Gastrocnemius medialis (tissue), 4 donors: Measurements from ENCODE around the gene GPR146. TPM values are rescaled to one million over a fixed set of nuclear protein-coding genes. Genes with fewer than 3 reads are reported as not detected.

Source experiments
- ATAC-seq, 2 donors: fragments of 150-250 bp; one replicate each; pipeline ENCODE4 v1.9.1; 2016
- DNase-seq, 2 donors: peaks; one replicate each; pipeline ENCODE4 v3.0.0-alpha.2; 2019
- H3K27ac ChIP-seq, 4 donors: fragments of 200-600 bp; sonication (generic); 1 replicate in 1 of 4; 2 replicates in 3 of 4; pipeline ENCODE4 v1.5.1; 2016 to 2018; ENCODE audit warnings: mild to moderate bottlenecking in 2 of 4, moderate library complexity in 1 of 4
- H3K27me3 ChIP-seq, 3 donors: fragments of 200-600 bp; sonication (generic) in 2 of 3; 1 replicate in 1 of 3; 2 replicates in 2 of 3; pipeline versions ENCODE4 v1.5.1 to v1.6.0; 2016 to 2019; ENCODE audit warnings: mild to moderate bottlenecking in 1 of 3, moderate library complexity in 1 of 3
- H3K36me3 ChIP-seq, 2 donors: fragments of 200-600 bp; sonication (generic) in 1 of 2; one replicate each; pipeline ENCODE4 v1.5.1; 2017 to 2018
- H3K4me1 ChIP-seq, 2 donors: fragments of 200-600 bp; sonication (generic) in 1 of 2; one replicate each; pipeline ENCODE4 v1.5.1; 2016 to 2017; ENCODE audit warnings: mild to moderate bottlenecking in 2 of 2
- H3K4me3 ChIP-seq, 4 donors: fragments of 200-600 bp; sonication (generic) in 3 of 4; 1 replicate in 1 of 4; 2 replicates in 3 of 4; pipeline ENCODE4 v1.5.1; 2016 to 2019; ENCODE audit warnings: mild to moderate bottlenecking in 2 of 4
- H3K9me3 ChIP-seq, 3 donors: fragments of 200-600 bp; sonication (generic) in 2 of 3; 1 replicate in 1 of 3; 2 replicates in 2 of 3; pipeline ENCODE4 v1.5.1; 2016 to 2019
- CTCF ChIP-seq, 5 experiments: fragments of 450-650 bp in 3 of 5; fragments of 200-600 bp in 2 of 5; sonication (generic) in 2 of 5; IDR thresholded peaks in 4 of 5; conservative IDR thresholded peaks in 1 of 5; 1 replicate in 4 of 5; 2 replicates in 1 of 5; pipeline ENCODE4 v1.5.1; 2016 to 2019; ENCODE audit warnings: antibody characterized with exemption in 5 of 5, mild to moderate bottlenecking in 3 of 5, moderate library complexity in 3 of 5
- POLR2A ChIP-seq, 2 donors: fragments of 450-650 bp; IDR thresholded peaks; one replicate each; pipeline ENCODE4 v1.6.1; 2017; ENCODE audit warnings: antibody characterized with exemption in 2 of 2, mild to moderate bottlenecking in 2 of 2, moderate library complexity in 2 of 2
- in situ Hi-C, 4 donors: fragments of 200-750 bp; cut with MboI; loops; one replicate each; pipeline versions ENCODE4 v1.15.0 to v1.8.0; 2017; ENCODE audit warnings: low sequenced_read_pairs in 4 of 4
- intact Hi-C: fragments of 100-400 bp; cut with DNase I; formaldehyde crosslinking; loops from one replicate; pipeline ENCODE4 v1.15.1; 2023; ENCODE audit warnings: low total_unique reads
- total RNA-seq, 4 donors: library from RNA; depleted of rRNA; stranded (reverse); fragments of >200 nt; gene quantifications; one replicate each; pipeline versions ENCODE4 v1.1.0 to v1.2.3, GENCODE V29; 2016

GPR146 gene
- total RNA-seq, 4 donors from 2014 or later, result 23.3 to 43.8 (median 29.5) TPM

- DNase-seq (no peak), ATAC-seq (no peak)
- Histone ChIP-seq H3K9me3 (no peaks in the 10 kb centered on the region), H3K27me3 (no peaks in the 10 kb centered on the region), H3K36me3 (no peaks in the 10 kb centered on the region), H3K27ac (no peak overlapping the region), H3K4me1 (peaks cover 27 to 35% of the 10 kb centered on the region in 2 donors), H3K4me3 (peak overlapping the region in 1 of 4 donors; percentile 0)
- in situ Hi-C loops, result loop anchor here in 1 of 4 donors (10.0 kb wide), 1 partner anchor 46 kb away; no protein-coding TSS in a partner anchor
- TF ChIP-seq CTCF (IDR thresholded peaks at IDR 0.05 in 4 of 5, conservative IDR thresholded peaks at IDR 0.05 in 1 of 5), result no peak
- no peak for TF ChIP-seq POLR2A (IDR thresholded peaks at IDR 0.05)
- intact Hi-C loops, result loop anchor here (5.0 to 10.0 kb wide), 4 partner anchors 122 to 532 kb away; partner anchors contain the start of genes GET4, MAFK, PSMG3 and ZFAND2A
Observed at GRCh38 chr7:1040790-1041189, 3.6 kb upstream of the GPR146 start.

DNA sequence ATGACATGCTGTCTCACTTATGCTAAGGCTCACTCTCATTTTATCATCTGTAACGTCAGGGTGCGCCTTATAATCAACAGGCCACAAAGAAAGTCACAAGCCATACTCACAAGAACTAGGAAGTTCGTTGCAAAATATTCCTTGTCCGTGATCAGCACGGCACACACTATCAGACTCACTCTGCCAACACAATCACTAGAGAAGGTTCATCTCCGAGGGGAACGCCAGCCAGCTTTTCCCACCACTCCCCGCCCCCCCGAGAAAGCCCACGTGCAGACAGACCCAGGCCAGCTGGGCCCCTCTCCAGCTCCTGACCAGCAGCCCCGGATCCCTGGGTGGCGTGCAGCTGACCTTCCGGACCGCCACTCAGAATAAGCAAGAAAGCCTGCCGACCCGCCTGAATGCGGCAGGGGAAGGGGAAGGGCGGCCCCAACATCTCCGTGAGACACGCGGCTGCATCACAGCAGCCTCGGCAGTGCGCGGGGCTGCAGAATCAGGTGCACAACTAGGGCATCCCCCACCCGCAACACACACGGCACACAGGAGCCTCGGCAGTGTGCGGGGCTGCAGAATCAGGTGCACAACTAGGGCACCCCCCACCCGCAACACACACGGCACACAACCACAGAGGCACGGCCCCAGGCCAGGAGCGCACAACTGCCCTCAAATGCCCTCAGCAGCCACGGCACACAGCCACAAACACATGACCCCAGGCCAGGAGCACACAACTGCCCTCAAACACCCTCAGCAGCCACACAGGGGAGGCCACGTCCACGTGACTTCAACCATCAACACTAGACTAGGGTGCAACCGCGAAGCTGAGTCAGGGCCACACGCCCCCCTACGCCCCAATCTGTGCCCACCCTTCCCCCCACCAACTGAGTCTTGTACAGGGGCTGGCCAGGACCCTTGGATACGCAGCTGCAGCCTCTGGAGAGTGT is 2.5 kb upstream of the GPR146 start:
- Histone ChIP-seq H3K27ac (peak overlapping the region in 1 of 4 donors; percentile 40), H3K9me3 (no peaks in the 10 kb centered on the region), H3K27me3 (no peaks in the 10 kb centered on the region), H3K4me3 (no peak overlapping the region), H3K4me1 (peaks cover 34 to 38% of the 10 kb centered on the region in 2 donors), H3K36me3 (no peaks in the 10 kb centered on the region)
- in situ Hi-C loops, result loop anchor here in 1 of 4 donors (10.0 kb wide), 1 partner anchor 47 kb away; no protein-coding TSS in a partner anchor
- TF ChIP-seq CTCF (IDR thresholded peaks at IDR 0.05 in 4 of 5, conservative IDR thresholded peaks at IDR 0.05 in 1 of 5), result no peak
- DNase-seq (no peak), ATAC-seq (no peak)
- intact Hi-C loops, result loop anchor here (5.0 to 10.0 kb wide), 4 partner anchors 120 to 530 kb away; partner anchors contain the start of genes GET4, MAFK, PSMG3 and ZFAND2A

DNA sequence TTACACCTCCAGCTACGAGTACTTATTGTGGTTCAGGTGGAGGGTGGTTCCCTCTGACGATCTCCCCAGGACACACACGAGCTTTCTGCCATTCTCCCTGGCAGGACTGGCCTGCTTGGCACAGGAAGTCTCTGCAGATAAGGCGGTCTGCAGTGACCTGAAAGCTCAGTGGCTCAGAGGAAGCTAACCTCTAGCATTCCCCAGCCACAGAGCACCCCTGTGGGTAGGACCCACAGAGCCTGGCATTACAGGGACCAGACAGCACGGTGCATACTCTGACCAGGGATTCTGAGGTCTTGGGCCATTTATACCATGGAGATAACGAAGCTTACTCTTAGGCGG is 1.9 kb upstream of the GPR146 start:
- in situ Hi-C loops, result loop anchor here in 1 of 4 donors (10.0 kb wide), 1 partner anchor 48 kb away; no protein-coding TSS in a partner anchor
- no peaks in the 10 kb centered on the region for H3K27me3 ChIP-seq
- intact Hi-C loops, result loop anchor here (5.0 to 10.0 kb wide), 4 partner anchors 120 to 530 kb away; partner anchors contain the start of genes GET4, MAFK, PSMG3 and ZFAND2A
- peak overlapping the region in 2 of 4 donors; percentile 40 to 96 for H3K27ac ChIP-seq
- no peak overlapping the region for H3K4me3 ChIP-seq
- TF ChIP-seq CTCF (IDR thresholded peaks at IDR 0.05 in 4 of 5, conservative IDR thresholded peaks at IDR 0.05 in 1 of 5), result no peak
- peaks cover 36 to 38% of the 10 kb centered on the region in 2 donors for H3K4me1 ChIP-seq
- ATAC-seq (no peak), DNase-seq (no peak)
- no peaks in the 10 kb centered on the region for H3K9me3 ChIP-seq
- H3K36me3 ChIP-seq, result no peaks in the 10 kb centered on the region

- Histone ChIP-seq H3K4me3 (peak overlapping the region; percentile 46 to 65 (median 54)), H3K9me3 (no peaks in the 10 kb centered on the region), H3K4me1 (peaks cover 38 to 42% of the 10 kb centered on the region in 2 donors), H3K27ac (peak overlapping the region; percentile 92 to 97 (median 95)), H3K27me3 (no peaks in the 10 kb centered on the region), H3K36me3 (no peaks in the 10 kb centered on the region)
- intact Hi-C loops, result loop anchor here (1.0 to 10.0 kb wide), 7 partner anchors 15 to 529 kb away; partner anchors contain the start of genes GET4, MAFK, PSMG3 and ZFAND2A
- in situ Hi-C loops, result loop anchor here in 1 of 4 donors (10.0 kb wide), 1 partner anchor 49 kb away; no protein-coding TSS in a partner anchor
- DNase-seq (peak in 1 of 2 donors; percentile 48), ATAC-seq (peak in 1 of 2 donors; percentile 9)
- no peak for TF ChIP-seq CTCF (IDR thresholded peaks at IDR 0.05 in 4 of 5, conservative IDR thresholded peaks at IDR 0.05 in 1 of 5)
Observed at GRCh38 chr7:1043552-1044188, 676 bp upstream of the GPR146 start.
